ENCODE results near the gene CTCF. TPM values are rescaled to one million over a fixed set of nuclear protein-coding genes. Genes with fewer than 3 reads are reported as not detected.
"Not testable (repeated sequence)": the region's sequence is repeated elsewhere in the genome, so short reads cannot be mapped to it uniquely, and the experiment has no call there.

CTCF gene
- total and polyA plus RNA-seq, 9 donors: 27.4 to 52.3 (median 41.9) TPM

GRCh38 chr16:67525176-67525860 is 37.0 kb upstream of the CTCF start:
- H3K4me1 ChIP-seq (ENCODE audit: control insufficient read depth, insufficient read depth, low read length): peaks cover 24% of the 10 kb centered on the region
- WGBS (ENCODE audit: insufficient coverage): 49% methylated on average over 10 of the region's 11 CpGs
- no peak overlapping the region for H3K27ac ChIP-seq (ENCODE audit: low read length)
- H3K36me3 ChIP-seq (ENCODE audit: control insufficient read depth, insufficient read depth, low read length): no peaks in the 10 kb centered on the region
- no peaks in the 10 kb centered on the region for H3K27me3 ChIP-seq (ENCODE audit: control insufficient read depth, insufficient read depth, low read length)
- H3K4me3 ChIP-seq (ENCODE audit: low read length): no peak overlapping the region
- H3K9me3 ChIP-seq (replicated peaks; ENCODE audit: control insufficient read depth, low read depth, low read length): no peaks in the 10 kb centered on the region
- DNase-seq: no peak

- DNase-seq: no peak
- Histone ChIP-seq H3K27me3 (ENCODE audit: control insufficient read depth, insufficient read depth, low read length) (no peaks in the 10 kb centered on the region), H3K4me1 (ENCODE audit: control insufficient read depth, insufficient read depth, low read length) (peaks cover 29% of the 10 kb centered on the region), H3K4me3 (ENCODE audit: low read length) (no peak overlapping the region), H3K27ac (ENCODE audit: low read length) (no peak overlapping the region), H3K9me3 (replicated peaks; ENCODE audit: control insufficient read depth, low read depth, low read length) (no peaks in the 10 kb centered on the region), H3K36me3 (ENCODE audit: control insufficient read depth, insufficient read depth, low read length) (no peaks in the 10 kb centered on the region)
- 80% methylated on average over 2 of the region's 3 CpGs for WGBS (ENCODE audit: insufficient coverage)
These were observed 36.1 kb upstream of the CTCF start for GRCh38 chr16:67526149-67526791.

- no peaks in the 10 kb centered on the region for H3K9me3 ChIP-seq (replicated peaks; ENCODE audit: control insufficient read depth, low read depth, low read length)
- H3K27ac ChIP-seq (ENCODE audit: low read length): peak within 1 kb of the TSS; percentile 87
- H3K27me3 ChIP-seq (ENCODE audit: control insufficient read depth, insufficient read depth, low read length): no peaks in the 10 kb centered on the region
- H3K4me1 ChIP-seq (ENCODE audit: control insufficient read depth, insufficient read depth, low read length): peaks cover 28% of the 10 kb centered on the region
- no peaks in the 10 kb centered on the region for H3K36me3 ChIP-seq (ENCODE audit: control insufficient read depth, insufficient read depth, low read length)
- DNase-seq: peak; percentile 57
- WGBS (ENCODE audit: insufficient coverage): 15% methylated on average over 36 of the region's 45 CpGs
- H3K4me3 ChIP-seq (ENCODE audit: low read length): peak within 1 kb of the TSS; percentile 84
These were observed 34.0 kb upstream of the CTCF start, which contains the start of gene RIPOR1 for GRCh38 chr16:67528222-67528869. Gene RIPOR1 (plus strand): TSS chr16:67528829. CDS start chr16:67538447, 9,618 bp downstream.

- peak; percentile 63 for DNase-seq
- no peaks in the 10 kb centered on the region for H3K9me3 ChIP-seq (replicated peaks; ENCODE audit: control insufficient read depth, low read depth, low read length)
- under 1% methylated on average over 59 of the region's 65 CpGs for WGBS (ENCODE audit: insufficient coverage)
- peak overlapping the region; percentile 87 for H3K27ac ChIP-seq (ENCODE audit: low read length)
- H3K4me3 ChIP-seq (ENCODE audit: low read length): peak overlapping the region; percentile 84
- H3K27me3 ChIP-seq (ENCODE audit: control insufficient read depth, insufficient read depth, low read length): no peaks in the 10 kb centered on the region
- no peaks in the 10 kb centered on the region for H3K36me3 ChIP-seq (ENCODE audit: control insufficient read depth, insufficient read depth, low read length)
- peaks cover 28% of the 10 kb centered on the region for H3K4me1 ChIP-seq (ENCODE audit: control insufficient read depth, insufficient read depth, low read length)
These were observed 33.3 kb upstream of the CTCF start for GRCh38 chr16:67528870-67529581.

- no peak for DNase-seq
- peak overlapping the region; percentile 87 for H3K27ac ChIP-seq (ENCODE audit: low read length)
- H3K9me3 ChIP-seq (replicated peaks; ENCODE audit: control insufficient read depth, low read depth, low read length): no peaks in the 10 kb centered on the region
- H3K36me3 ChIP-seq (ENCODE audit: control insufficient read depth, insufficient read depth, low read length): no peaks in the 10 kb centered on the region
- WGBS (ENCODE audit: insufficient coverage): 4% methylated on average over 14 of the region's 16 CpGs
- peak overlapping the region; percentile 84 for H3K4me3 ChIP-seq (ENCODE audit: low read length)
- H3K4me1 ChIP-seq (ENCODE audit: control insufficient read depth, insufficient read depth, low read length): peaks cover 28% of the 10 kb centered on the region
- H3K27me3 ChIP-seq (ENCODE audit: control insufficient read depth, insufficient read depth, low read length): no peaks in the 10 kb centered on the region
These were observed 32.7 kb upstream of the CTCF start for GRCh38 chr16:67529582-67530012.

GRCh38 chr16:67530013-67530939 is 32.0 kb upstream of the CTCF start:
- H3K27me3 ChIP-seq (ENCODE audit: control insufficient read depth, insufficient read depth, low read length): peaks cover 2% of the 10 kb centered on the region
- H3K27ac ChIP-seq (ENCODE audit: low read length): peak overlapping the region; percentile 87
- WGBS (ENCODE audit: insufficient coverage): 5% methylated on average over 41 of the region's 48 CpGs
- no peaks in the 10 kb centered on the region for H3K9me3 ChIP-seq (replicated peaks; ENCODE audit: control insufficient read depth, low read depth, low read length)
- H3K4me1 ChIP-seq (ENCODE audit: control insufficient read depth, insufficient read depth, low read length): peaks cover 28% of the 10 kb centered on the region
- H3K36me3 ChIP-seq (ENCODE audit: control insufficient read depth, insufficient read depth, low read length): peaks cover 3% of the 10 kb centered on the region
- H3K4me3 ChIP-seq (ENCODE audit: low read length): peak overlapping the region; percentile 84
- peak; percentile 84 for DNase-seq

- Histone ChIP-seq H3K9me3 (replicated peaks; ENCODE audit: control insufficient read depth, low read depth, low read length) (no peaks in the 10 kb centered on the region), H3K36me3 (ENCODE audit: control insufficient read depth, insufficient read depth, low read length) (peaks cover 8% of the 10 kb centered on the region), H3K4me3 (ENCODE audit: low read length) (no peak overlapping the region), H3K27me3 (ENCODE audit: control insufficient read depth, insufficient read depth, low read length) (peaks cover 2% of the 10 kb centered on the region), H3K4me1 (ENCODE audit: control insufficient read depth, insufficient read depth, low read length) (peaks cover 29% of the 10 kb centered on the region), H3K27ac (ENCODE audit: low read length) (peak overlapping the region; percentile 87)
- 91% methylated on average over 3 of the region's 4 CpGs for WGBS (ENCODE audit: insufficient coverage)
- DNase-seq: peak; percentile 67
These were observed 31.1 kb upstream of the CTCF start for GRCh38 chr16:67531247-67531646.

GRCh38 chr16:67533024-67533560 is 29.2 kb upstream of the CTCF start:
- Histone ChIP-seq H3K4me1 (ENCODE audit: control insufficient read depth, insufficient read depth, low read length) (peaks cover 34% of the 10 kb centered on the region), H3K4me3 (ENCODE audit: low read length) (no peak overlapping the region), H3K27ac (ENCODE audit: low read length) (no peak overlapping the region), H3K27me3 (ENCODE audit: control insufficient read depth, insufficient read depth, low read length) (peaks cover 7% of the 10 kb centered on the region), H3K36me3 (ENCODE audit: control insufficient read depth, insufficient read depth, low read length) (peaks cover 8% of the 10 kb centered on the region), H3K9me3 (replicated peaks; ENCODE audit: control insufficient read depth, low read depth, low read length) (no peaks in the 10 kb centered on the region)
- WGBS (ENCODE audit: insufficient coverage): 74% methylated on average over 9 of the region's 9 CpGs
- no peak for DNase-seq

- not testable (repeated sequence) for H3K27me3 ChIP-seq (ENCODE audit: control insufficient read depth, insufficient read depth, low read length); H3K9me3 ChIP-seq (replicated peaks; ENCODE audit: control insufficient read depth, low read depth, low read length); DNase-seq; H3K4me3 ChIP-seq (ENCODE audit: low read length); H3K36me3 ChIP-seq (ENCODE audit: control insufficient read depth, insufficient read depth, low read length); H3K27ac ChIP-seq (ENCODE audit: low read length)
- WGBS (ENCODE audit: insufficient coverage): no CpG with 5 or more reads among the region's 6 CpGs
- peaks cover 39% of the 10 kb centered on the region for H3K4me1 ChIP-seq (ENCODE audit: control insufficient read depth, insufficient read depth, low read length)
These were observed 28.3 kb upstream of the CTCF start for GRCh38 chr16:67533987-67534386.
